ENCODE measurements around the gene CAPN1.
"Not testable (repeated sequence)": the region's sequence is repeated elsewhere in the genome, so short reads cannot be mapped to it uniquely, and the experiment has no call there.

Gene CAPN1

GRCh38 chr11:65163684-65164083 lies 18.0 kb upstream of the CAPN1 start:
- DNase-seq = no peak

GRCh38 chr11:65165410-65166317 lies 16.1 kb upstream of the CAPN1 start:
- DNase-seq = no peak

GRCh38 chr11:65166893-65167292 lies 14.8 kb upstream of the CAPN1 start:
- no peak for DNase-seq

- no peak for DNase-seq
These were observed 14.1 kb upstream of the CAPN1 start for GRCh38 chr11:65167656-65168055.

- no peak for DNase-seq
These were observed 12.5 kb upstream of the CAPN1 start for GRCh38 chr11:65169164-65169641.

GRCh38 chr11:65170058-65170534 lies 11.6 kb upstream of the CAPN1 start, which contains the start of gene SPDYC:
Gene SPDYC (plus strand): TSS chr11:65170233. CDS start chr11:65171358, 1,125 bp downstream.
- no peak for DNase-seq

GRCh38 chr11:65172600-65172999 lies 9.1 kb upstream of the CAPN1 start:
- no peak for DNase-seq

- not testable (repeated sequence) for DNase-seq
These were observed 7.1 kb upstream of the CAPN1 start for GRCh38 chr11:65174571-65175010.

- DNase-seq = no peak
These were observed 705 bp upstream of the CAPN1 start for GRCh38 chr11:65180877-65181568.

GRCh38 chr11:65182258-65183170 lies 786 bp downstream of the CAPN1 start:
- DNase-seq = no peak

- no peak for DNase-seq
These were observed 1.6 kb downstream of the CAPN1 start for GRCh38 chr11:65183201-65183891.

- DNase-seq = no peak
These were observed 2.4 kb downstream of the CAPN1 start for GRCh38 chr11:65184146-65184545.

- DNase-seq = no peak
These were observed 3.4 kb downstream of the CAPN1 start for GRCh38 chr11:65185171-65185570.

- no peak for DNase-seq
These were observed 4.2 kb downstream of the CAPN1 start for GRCh38 chr11:65185869-65186341.

GRCh38 chr11:65186701-65187100 lies 5.0 kb downstream of the CAPN1 start:
- DNase-seq = no peak

- no peak for DNase-seq
These were observed 5.5 kb downstream of the CAPN1 start for GRCh38 chr11:65187146-65187675.

- no peak for DNase-seq
These were observed 6.3 kb downstream of the CAPN1 start for GRCh38 chr11:65187971-65188461.

- DNase-seq = no peak
These were observed 6.8 kb downstream of the CAPN1 start for GRCh38 chr11:65188486-65188885.

GRCh38 chr11:65189191-65189590 lies 7.5 kb downstream of the CAPN1 start:
- no peak for DNase-seq

- no peak for DNase-seq
These were observed 12.8 kb downstream of the CAPN1 start for GRCh38 chr11:65194564-65194963.

- no peak for DNase-seq
These were observed 22.4 kb downstream of the CAPN1 start for GRCh38 chr11:65204143-65204542.

Data from GOT3 (cell line).